Upper lobe of left lung (tissue), 4 donors: ENCODE results near the gene KNOP1.

ENCODE experiments used
- EP300 ChIP-seq, 4 donors: sonication (generic); formaldehyde crosslinking; IDR thresholded peaks; one replicate each; pipeline ENCODE4 v1.5.1; 2017; ENCODE audit warnings: antibody characterized with exemption in 4 of 4, control low read depth in 2 of 4
- TF ChIP-seq, protein P1 (sequence below), 6 experiments: fragments of 450-650 bp in 4 of 6; fragments of 200-600 bp in 2 of 6; sonication (generic) in 2 of 6; IDR thresholded peaks; one replicate each; pipeline ENCODE4 v1.5.1; 2016 to 2019; ENCODE audit warnings: antibody characterized with exemption in 6 of 6

DNA sequence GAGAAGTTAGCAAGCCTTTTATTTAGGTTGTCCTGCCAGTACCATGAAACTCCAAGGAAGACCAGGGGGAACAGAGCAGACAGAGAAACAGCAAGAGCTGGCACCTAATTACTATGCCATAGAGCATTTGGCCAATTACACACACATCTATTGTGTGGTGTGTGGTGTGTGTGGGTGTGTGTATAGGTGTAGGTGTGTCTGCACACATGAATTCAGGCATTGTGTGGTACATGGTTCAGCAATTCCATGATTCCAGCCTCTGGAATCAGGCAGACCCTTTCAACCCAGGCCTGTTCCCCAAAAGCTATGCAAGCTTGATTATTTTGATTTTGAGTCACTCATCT lies 25.8 kb upstream of the KNOP1 start:
- TF ChIP-seq, protein P1, sequence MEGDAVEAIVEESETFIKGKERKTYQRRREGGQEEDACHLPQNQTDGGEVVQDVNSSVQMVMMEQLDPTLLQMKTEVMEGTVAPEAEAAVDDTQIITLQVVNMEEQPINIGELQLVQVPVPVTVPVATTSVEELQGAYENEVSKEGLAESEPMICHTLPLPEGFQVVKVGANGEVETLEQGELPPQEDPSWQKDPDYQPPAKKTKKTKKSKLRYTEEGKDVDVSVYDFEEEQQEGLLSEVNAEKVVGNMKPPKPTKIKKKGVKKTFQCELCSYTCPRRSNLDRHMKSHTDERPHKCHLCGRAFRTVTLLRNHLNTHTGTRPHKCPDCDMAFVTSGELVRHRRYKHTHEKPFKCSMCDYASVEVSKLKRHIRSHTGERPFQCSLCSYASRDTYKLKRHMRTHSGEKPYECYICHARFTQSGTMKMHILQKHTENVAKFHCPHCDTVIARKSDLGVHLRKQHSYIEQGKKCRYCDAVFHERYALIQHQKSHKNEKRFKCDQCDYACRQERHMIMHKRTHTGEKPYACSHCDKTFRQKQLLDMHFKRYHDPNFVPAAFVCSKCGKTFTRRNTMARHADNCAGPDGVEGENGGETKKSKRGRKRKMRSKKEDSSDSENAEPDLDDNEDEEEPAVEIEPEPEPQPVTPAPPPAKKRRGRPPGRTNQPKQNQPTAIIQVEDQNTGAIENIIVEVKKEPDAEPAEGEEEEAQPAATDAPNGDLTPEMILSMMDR (IDR thresholded peaks at IDR 0.05), result no peak
- no peak for TF ChIP-seq EP300 (IDR thresholded peaks at IDR 0.05)
